Body of pancreas (tissue), 4 donors: ENCODE data around the gene AOC3.
"Not testable (repeated sequence)": the region's sequence is repeated elsewhere in the genome, so short reads cannot be mapped to it uniquely, and the experiment has no call there.

ENCODE experiments used
- POLR2A ChIP-seq, 3 donors: fragments of 450-650 bp; IDR thresholded peaks; one replicate each; pipeline ENCODE4 v1.6.1; 2016; ENCODE audit warnings: antibody characterized with exemption in 3 of 3, mild to moderate bottlenecking in 2 of 3
- TF ChIP-seq, protein P1 (sequence below), 7 experiments: fragments of 450-650 bp in 4 of 7; fragments of 200-600 bp in 3 of 7; sonication (generic) in 3 of 7; IDR thresholded peaks; one replicate each; pipeline ENCODE4 v1.5.1; 2016 to 2019; ENCODE audit warnings: antibody characterized with exemption in 7 of 7

DNA sequence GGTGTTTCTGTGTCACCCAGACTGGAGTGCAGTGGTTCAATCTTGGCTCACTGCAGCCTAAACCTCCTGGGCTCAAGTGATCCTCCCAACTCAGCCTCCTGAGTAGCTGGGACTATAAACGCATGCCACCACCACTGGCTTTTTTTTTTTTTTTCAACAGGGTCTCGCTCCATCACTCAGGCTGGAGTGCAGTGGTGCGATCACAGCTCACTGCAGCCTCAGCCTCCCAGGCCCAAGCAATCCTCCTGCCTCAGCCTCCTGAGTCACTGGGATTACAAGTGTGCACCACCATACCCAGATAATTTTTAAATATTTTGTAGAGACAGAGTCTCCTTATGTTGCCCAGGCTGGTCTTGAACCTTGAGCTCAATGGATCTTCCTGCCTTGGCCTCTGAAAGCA lies 34.8 kb downstream of the AOC3 start:
- TF ChIP-seq, protein P1, sequence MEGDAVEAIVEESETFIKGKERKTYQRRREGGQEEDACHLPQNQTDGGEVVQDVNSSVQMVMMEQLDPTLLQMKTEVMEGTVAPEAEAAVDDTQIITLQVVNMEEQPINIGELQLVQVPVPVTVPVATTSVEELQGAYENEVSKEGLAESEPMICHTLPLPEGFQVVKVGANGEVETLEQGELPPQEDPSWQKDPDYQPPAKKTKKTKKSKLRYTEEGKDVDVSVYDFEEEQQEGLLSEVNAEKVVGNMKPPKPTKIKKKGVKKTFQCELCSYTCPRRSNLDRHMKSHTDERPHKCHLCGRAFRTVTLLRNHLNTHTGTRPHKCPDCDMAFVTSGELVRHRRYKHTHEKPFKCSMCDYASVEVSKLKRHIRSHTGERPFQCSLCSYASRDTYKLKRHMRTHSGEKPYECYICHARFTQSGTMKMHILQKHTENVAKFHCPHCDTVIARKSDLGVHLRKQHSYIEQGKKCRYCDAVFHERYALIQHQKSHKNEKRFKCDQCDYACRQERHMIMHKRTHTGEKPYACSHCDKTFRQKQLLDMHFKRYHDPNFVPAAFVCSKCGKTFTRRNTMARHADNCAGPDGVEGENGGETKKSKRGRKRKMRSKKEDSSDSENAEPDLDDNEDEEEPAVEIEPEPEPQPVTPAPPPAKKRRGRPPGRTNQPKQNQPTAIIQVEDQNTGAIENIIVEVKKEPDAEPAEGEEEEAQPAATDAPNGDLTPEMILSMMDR (IDR thresholded peaks at IDR 0.05) = not testable (repeated sequence)
- not testable (repeated sequence) for TF ChIP-seq POLR2A (IDR thresholded peaks at IDR 0.05)
